ENCODE data around the gene CTAG2. TPM values are rescaled to one million over a fixed set of nuclear protein-coding genes. Genes with fewer than 3 reads are reported as not detected.

CTAG2 gene
- total and polyA plus RNA-seq, 8 donors = not detected

DNA sequence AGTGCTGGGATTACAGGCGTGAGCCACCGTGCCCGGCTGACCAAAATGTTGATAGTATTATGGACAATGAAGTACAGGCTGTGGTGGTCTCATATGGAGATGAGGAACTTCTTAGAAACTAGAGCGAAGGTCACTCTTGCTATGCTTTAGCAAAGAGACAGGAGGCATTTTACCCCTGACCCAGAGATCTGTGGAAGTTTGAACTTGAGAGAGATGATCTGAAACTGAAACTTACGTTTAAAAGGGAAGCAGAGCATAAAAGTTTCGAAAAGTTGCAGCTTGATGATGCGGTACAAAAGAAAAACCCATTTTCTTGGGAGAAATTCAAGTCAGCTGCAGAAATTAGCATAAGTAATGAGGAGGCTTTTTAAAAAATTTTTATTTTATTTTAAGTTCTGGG lies 8.5 kb upstream of the CTAG2 start:
- Histone ChIP-seq H3K27ac (no peak overlapping the region), H3K9me3 (no peaks in the 10 kb centered on the region), H3K36me3 (no peaks in the 10 kb centered on the region), H3K4me1 (no peaks in the 10 kb centered on the region), H3K27me3 (no peaks in the 10 kb centered on the region), H3K4me3 (no peak overlapping the region)
- DNase-seq (no peak), ATAC-seq (no peak)
- intact Hi-C loops (cut with DNase I) = no loop called here
- TF ChIP-seq, protein P1, sequence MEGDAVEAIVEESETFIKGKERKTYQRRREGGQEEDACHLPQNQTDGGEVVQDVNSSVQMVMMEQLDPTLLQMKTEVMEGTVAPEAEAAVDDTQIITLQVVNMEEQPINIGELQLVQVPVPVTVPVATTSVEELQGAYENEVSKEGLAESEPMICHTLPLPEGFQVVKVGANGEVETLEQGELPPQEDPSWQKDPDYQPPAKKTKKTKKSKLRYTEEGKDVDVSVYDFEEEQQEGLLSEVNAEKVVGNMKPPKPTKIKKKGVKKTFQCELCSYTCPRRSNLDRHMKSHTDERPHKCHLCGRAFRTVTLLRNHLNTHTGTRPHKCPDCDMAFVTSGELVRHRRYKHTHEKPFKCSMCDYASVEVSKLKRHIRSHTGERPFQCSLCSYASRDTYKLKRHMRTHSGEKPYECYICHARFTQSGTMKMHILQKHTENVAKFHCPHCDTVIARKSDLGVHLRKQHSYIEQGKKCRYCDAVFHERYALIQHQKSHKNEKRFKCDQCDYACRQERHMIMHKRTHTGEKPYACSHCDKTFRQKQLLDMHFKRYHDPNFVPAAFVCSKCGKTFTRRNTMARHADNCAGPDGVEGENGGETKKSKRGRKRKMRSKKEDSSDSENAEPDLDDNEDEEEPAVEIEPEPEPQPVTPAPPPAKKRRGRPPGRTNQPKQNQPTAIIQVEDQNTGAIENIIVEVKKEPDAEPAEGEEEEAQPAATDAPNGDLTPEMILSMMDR (IDR thresholded peaks at IDR 0.05) = no peak

- H3K27ac ChIP-seq = no peak overlapping the region
- intact Hi-C loops (cut with DNase I) = no loop called here
- H3K36me3 ChIP-seq = no peaks in the 10 kb centered on the region
- H3K4me1 ChIP-seq = no peaks in the 10 kb centered on the region
- TF ChIP-seq, protein P1 (IDR thresholded peaks at IDR 0.05) = no peak
- ATAC-seq (no peak), DNase-seq (no peak)
- no peaks in the 10 kb centered on the region for H3K9me3 ChIP-seq
- H3K27me3 ChIP-seq = no peaks in the 10 kb centered on the region
- H3K4me3 ChIP-seq = no peak overlapping the region
These were observed 7.8 kb upstream of the CTAG2 start for GRCh38 chrX:154661170-154661569.

DNA sequence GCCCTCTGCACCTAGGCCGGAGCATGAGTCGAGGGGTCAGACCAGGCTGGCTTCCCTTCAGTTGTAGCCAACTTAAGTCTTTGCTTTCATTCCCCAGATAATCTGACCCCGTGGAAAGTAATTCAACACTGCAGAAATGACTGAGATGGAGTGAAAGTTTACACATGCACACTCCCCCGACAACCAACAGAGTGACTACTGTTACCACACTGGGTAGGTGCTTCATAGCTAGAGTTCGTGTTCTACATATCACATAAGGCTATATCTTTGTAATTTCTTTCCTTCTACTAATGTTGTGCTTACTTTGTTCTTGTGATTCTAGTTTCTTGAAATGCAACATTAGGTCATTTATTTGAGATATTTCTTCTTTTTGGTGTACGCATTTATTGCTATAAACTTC lies 7.2 kb upstream of the CTAG2 start:
- no peak for DNase-seq
- no peaks in the 10 kb centered on the region for H3K27me3 ChIP-seq
- H3K36me3 ChIP-seq = no peaks in the 10 kb centered on the region
- TF ChIP-seq, protein P1 (IDR thresholded peaks at IDR 0.05) = no peak
- intact Hi-C loops (cut with DNase I) = no loop called here
- no peaks in the 10 kb centered on the region for H3K4me1 ChIP-seq
- no peak overlapping the region for H3K27ac ChIP-seq
- H3K4me3 ChIP-seq = no peak overlapping the region
- no peak for ATAC-seq
- H3K9me3 ChIP-seq = no peaks in the 10 kb centered on the region

DNA sequence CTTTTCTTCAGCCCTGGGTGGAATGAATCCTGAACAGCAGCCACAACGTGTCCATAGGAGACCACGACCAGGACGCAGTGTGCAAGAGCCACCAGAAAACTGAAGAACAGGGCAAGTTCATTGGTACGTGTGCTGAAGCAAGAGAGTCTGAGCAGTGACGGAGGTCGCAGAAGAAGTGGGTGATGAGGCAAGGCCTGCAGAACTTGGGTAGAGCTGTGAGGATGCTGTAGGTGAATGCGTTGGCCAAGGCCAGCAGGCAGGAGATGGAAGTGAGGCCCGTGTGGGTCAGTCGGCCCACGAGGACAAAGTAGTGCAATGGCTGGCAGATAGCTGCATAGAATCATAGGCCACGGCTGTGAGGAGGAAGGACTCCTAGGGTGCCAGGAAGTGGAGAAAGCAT lies 5.6 kb upstream of the CTAG2 start:
- no peak overlapping the region for H3K27ac ChIP-seq
- no peak overlapping the region for H3K4me3 ChIP-seq
- no peaks in the 10 kb centered on the region for H3K27me3 ChIP-seq
- ATAC-seq = no peak
- TF ChIP-seq, protein P1 (IDR thresholded peaks at IDR 0.05) = no peak
- no peaks in the 10 kb centered on the region for H3K9me3 ChIP-seq
- H3K36me3 ChIP-seq = no peaks in the 10 kb centered on the region
- intact Hi-C loops (cut with DNase I) = no loop called here
- no peak for DNase-seq
- no peaks in the 10 kb centered on the region for H3K4me1 ChIP-seq

GRCh38 chrX:154658187-154658586 lies 4.8 kb upstream of the CTAG2 start:
- TF ChIP-seq, protein P1 (IDR thresholded peaks at IDR 0.05) = no peak
- H3K9me3 ChIP-seq = no peaks in the 10 kb centered on the region
- ATAC-seq (no peak), DNase-seq (no peak)
- no peaks in the 10 kb centered on the region for H3K27me3 ChIP-seq
- no peaks in the 10 kb centered on the region for H3K36me3 ChIP-seq
- no peak overlapping the region for H3K4me3 ChIP-seq
- no peaks in the 10 kb centered on the region for H3K4me1 ChIP-seq
- no peak overlapping the region for H3K27ac ChIP-seq
- intact Hi-C loops (cut with DNase I) = no loop called here

Measured in left lung (tissue), 10 donors.